HepG2 (cell line): ENCODE results near the gene CDK10. TPM values are rescaled to one million over a fixed set of nuclear protein-coding genes. Genes with fewer than 3 reads are reported as not detected.

ENCODE experiments used
- CAMTA2 ChIP-seq: sonication (generic); formaldehyde crosslinking; IDR thresholded peaks from 2 replicates; pipeline ENCODE4 v1.4.0; 2020; ENCODE audit warnings: mild to moderate bottlenecking, missing genetic modification reagents, borderline replicate concordance
- CENPBD1 ChIP-seq: sonication (generic); formaldehyde crosslinking; IDR thresholded peaks from 2 replicates; pipeline ENCODE4 v1.8.0; 2022; ENCODE audit warnings: missing genetic modification reagents, low read depth, mild to moderate bottlenecking, borderline replicate concordance
- DBP ChIP-seq: sonication (generic); formaldehyde crosslinking; IDR thresholded peaks from 2 replicates; pipeline ENCODE4 v1.4.0; 2020; ENCODE audit warnings: missing genetic modification reagents; ENCODE audit errors: not compliant biosample characterization
- DR1 ChIP-seq: sonication (generic); formaldehyde crosslinking; IDR thresholded peaks from 2 replicates; pipeline ENCODE4 v1.8.0; 2021; ENCODE audit warnings: mild to moderate bottlenecking, missing genetic modification reagents, inconsistent platforms
- FOXC1 ChIP-seq: sonication (generic); formaldehyde crosslinking; IDR thresholded peaks from 2 replicates; pipeline ENCODE4 v1.8.0; 2022; ENCODE audit warnings: mild to moderate bottlenecking, missing genetic modification reagents, borderline replicate concordance
- HDAC1 ChIP-seq: sonication (generic); formaldehyde crosslinking; IDR thresholded peaks from 2 replicates; pipeline ENCODE4 v1.5.1; 2020; ENCODE audit warnings: mild to moderate bottlenecking, missing genetic modification reagents
- MTF1 ChIP-seq: sonication (generic); formaldehyde crosslinking; IDR thresholded peaks from 2 replicates; pipeline ENCODE4 v1.5.0; 2020; ENCODE audit warnings: missing genetic modification reagents
- RARG ChIP-seq: sonication (generic); formaldehyde crosslinking; IDR thresholded peaks from 2 replicates; pipeline ENCODE4 v1.4.0; 2020; ENCODE audit warnings: low read depth, mild to moderate bottlenecking, missing genetic modification reagents
- RFX3 ChIP-seq: IDR thresholded peaks from 2 replicates; pipeline ENCODE4 v1.6.1; 2016; ENCODE audit warnings: missing biosample characterization, missing genetic modification reagents
- SAFB2 ChIP-seq: sonication (generic); formaldehyde crosslinking; IDR thresholded peaks from 2 replicates; pipeline ENCODE4 v1.5.1; 2020; ENCODE audit warnings: missing genetic modification reagents, low read depth, mild to moderate bottlenecking, borderline replicate concordance
- SOX13 ChIP-seq, 3 experiments: fragments of 450-650 bp in 1 of 3; sonication (generic) in 1 of 3; formaldehyde crosslinking in 1 of 3; IDR thresholded peaks in 2 of 3; conservative IDR thresholded peaks in 1 of 3; 2 replicates each; pipeline versions ENCODE4 v1.5.0 to v1.6.1; 2016 to 2020; ENCODE audit warnings: antibody characterized with exemption in 1 of 3, mild to moderate bottlenecking in 1 of 3, missing compliant biosample characterization in 1 of 3, missing genetic modification reagents in 1 of 3, moderate library complexity in 1 of 3
- ZNF124 ChIP-seq: sonication (generic); formaldehyde crosslinking; IDR thresholded peaks from 2 replicates; pipeline ENCODE4 v1.4.0; 2020; ENCODE audit warnings: missing genetic modification reagents
- ZNF256 ChIP-seq: sonication (generic); formaldehyde crosslinking; conservative IDR thresholded peaks from 2 replicates; pipeline ENCODE4 v1.4.0; 2020; ENCODE audit warnings: missing genetic modification reagents
- ZNF44 ChIP-seq: sonication (generic); formaldehyde crosslinking; IDR thresholded peaks from 2 replicates; pipeline ENCODE4 v1.5.1; 2020; ENCODE audit warnings: mild to moderate bottlenecking, missing genetic modification reagents
- ZNF644 ChIP-seq: IDR thresholded peaks from 2 replicates; pipeline ENCODE4 v1.6.1; 2016; ENCODE audit warnings: low read depth
- ZNF781 ChIP-seq: sonication (generic); formaldehyde crosslinking; IDR thresholded peaks from 2 replicates; pipeline ENCODE4 v1.5.1; 2020; ENCODE audit warnings: borderline replicate concordance, mild to moderate bottlenecking, missing genetic modification reagents; ENCODE audit errors: not compliant biosample characterization
- ZNF83 ChIP-seq: sonication (generic); formaldehyde crosslinking; IDR thresholded peaks from 2 replicates; pipeline ENCODE4 v1.4.0; 2020; ENCODE audit warnings: missing genetic modification reagents, mild to moderate bottlenecking, borderline replicate concordance
- polyA plus RNA-seq, 8 experiments: library from polyadenylated mRNA; depleted of rRNA in 3 of 8; stranded (reverse) in 7 of 8; unstranded in 1 of 8; fragments of >200 nt; fragmentation: Illumina TruSeq in 4 of 8; extraction: Trizol in 4 of 8; gene quantifications; 2 replicates each; pipeline versions ENCODE4 v1.2.1 to v1.2.3, GENCODE V29; 2011 to 2016; ENCODE audit warnings: low read depth in 4 of 8, missing spikeins in 1 of 8, mixed read lengths in 1 of 8; ENCODE audit not compliant: insufficient read depth in 1 of 8
- total RNA-seq, 5 experiments: library from RNA; depleted of rRNA; stranded (reverse); fragments of >200 nt; fragmentation: Illumina TruSeq; extraction: Trizol; gene quantifications; 2 replicates each; pipeline ENCODE4 v1.2.3, GENCODE V29; 2016; ENCODE audit warnings: low read depth in 1 of 5
- TF ChIP-seq, protein P1 (sequence below): sonication (generic); formaldehyde crosslinking; conservative IDR thresholded peaks from 2 replicates; pipeline ENCODE4 v1.4.0; 2020; ENCODE audit warnings: missing genetic modification reagents
- TF ChIP-seq, protein P2 (sequence below): IDR thresholded peaks from 2 replicates; pipeline ENCODE4 v1.6.1; 2012; ENCODE audit warnings: inconsistent platforms
- TF ChIP-seq, protein P3 (sequence below): sonication (generic); formaldehyde crosslinking; IDR thresholded peaks from 2 replicates; pipeline ENCODE4 v1.5.1; 2020; ENCODE audit warnings: missing genetic modification reagents, mild to moderate bottlenecking, borderline replicate concordance
- TF ChIP-seq, protein P4 (sequence below): IDR thresholded peaks from 2 replicates; pipeline ENCODE4 v1.6.1; 2016; ENCODE audit warnings: missing biosample characterization, missing genetic modification reagents, low read depth

Gene CDK10
- total and polyA plus RNA-seq, 2 of the 13 experiments (the other 11 are each of a cell fraction or from before 2014, with no cell fraction given), result 2.5 to 3.9 TPM

GRCh38 chr16:89693931-89694783 lies 7.7 kb downstream of the CDK10 start (continued):
- TF ChIP-seq MTF1 (CRISPR knock-in tag) (no peak), SOX13 (IDR thresholded peaks at IDR 0.05) (no peak), SOX13 (CRISPR knock-in tag; conservative IDR thresholded peaks at IDR 0.05 in 1 of 2, IDR thresholded peaks at IDR 0.05 in 1 of 2) (peak in 1 of 2 experiments; percentile 63; a peak in 2 of 4 replicates), ZNF781 (CRISPR knock-in tag) (no peak), FOXC1 (CRISPR knock-in tag) (no peak), RARG (CRISPR knock-in tag) (no peak), ZNF644 (CRISPR knock-in tag) (no peak), HDAC1 (CRISPR knock-in tag) (peak; percentile 87), ZNF124 (CRISPR knock-in tag) (no peak), DBP (no peak), ZNF256 (CRISPR knock-in tag) (no peak), CENPBD1 (CRISPR knock-in tag) (no peak; the same call in 1 of the 2 replicates), CAMTA2 (CRISPR knock-in tag) (no peak), ZNF83 (0 out of 2 replicates have a peak, but pooled peaks have one; percentile 1), ZNF44 (CRISPR knock-in tag) (no peak), DR1 (CRISPR knock-in tag) (no peak), SAFB2 (CRISPR knock-in tag) (no peak), RFX3 (CRISPR knock-in tag) (no peak)
- TF ChIP-seq, protein P1, sequence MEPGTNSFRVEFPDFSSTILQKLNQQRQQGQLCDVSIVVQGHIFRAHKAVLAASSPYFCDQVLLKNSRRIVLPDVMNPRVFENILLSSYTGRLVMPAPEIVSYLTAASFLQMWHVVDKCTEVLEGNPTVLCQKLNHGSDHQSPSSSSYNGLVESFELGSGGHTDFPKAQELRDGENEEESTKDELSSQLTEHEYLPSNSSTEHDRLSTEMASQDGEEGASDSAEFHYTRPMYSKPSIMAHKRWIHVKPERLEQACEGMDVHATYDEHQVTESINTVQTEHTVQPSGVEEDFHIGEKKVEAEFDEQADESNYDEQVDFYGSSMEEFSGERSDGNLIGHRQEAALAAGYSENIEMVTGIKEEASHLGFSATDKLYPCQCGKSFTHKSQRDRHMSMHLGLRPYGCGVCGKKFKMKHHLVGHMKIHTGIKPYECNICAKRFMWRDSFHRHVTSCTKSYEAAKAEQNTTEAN (CRISPR knock-in tag), result no peak
- TF ChIP-seq, protein P2, sequence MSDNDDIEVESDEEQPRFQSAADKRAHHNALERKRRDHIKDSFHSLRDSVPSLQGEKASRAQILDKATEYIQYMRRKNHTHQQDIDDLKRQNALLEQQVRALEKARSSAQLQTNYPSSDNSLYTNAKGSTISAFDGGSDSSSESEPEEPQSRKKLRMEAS, result peak; percentile 61; the same call in 1 of the 2 replicates
- TF ChIP-seq, protein P3, sequence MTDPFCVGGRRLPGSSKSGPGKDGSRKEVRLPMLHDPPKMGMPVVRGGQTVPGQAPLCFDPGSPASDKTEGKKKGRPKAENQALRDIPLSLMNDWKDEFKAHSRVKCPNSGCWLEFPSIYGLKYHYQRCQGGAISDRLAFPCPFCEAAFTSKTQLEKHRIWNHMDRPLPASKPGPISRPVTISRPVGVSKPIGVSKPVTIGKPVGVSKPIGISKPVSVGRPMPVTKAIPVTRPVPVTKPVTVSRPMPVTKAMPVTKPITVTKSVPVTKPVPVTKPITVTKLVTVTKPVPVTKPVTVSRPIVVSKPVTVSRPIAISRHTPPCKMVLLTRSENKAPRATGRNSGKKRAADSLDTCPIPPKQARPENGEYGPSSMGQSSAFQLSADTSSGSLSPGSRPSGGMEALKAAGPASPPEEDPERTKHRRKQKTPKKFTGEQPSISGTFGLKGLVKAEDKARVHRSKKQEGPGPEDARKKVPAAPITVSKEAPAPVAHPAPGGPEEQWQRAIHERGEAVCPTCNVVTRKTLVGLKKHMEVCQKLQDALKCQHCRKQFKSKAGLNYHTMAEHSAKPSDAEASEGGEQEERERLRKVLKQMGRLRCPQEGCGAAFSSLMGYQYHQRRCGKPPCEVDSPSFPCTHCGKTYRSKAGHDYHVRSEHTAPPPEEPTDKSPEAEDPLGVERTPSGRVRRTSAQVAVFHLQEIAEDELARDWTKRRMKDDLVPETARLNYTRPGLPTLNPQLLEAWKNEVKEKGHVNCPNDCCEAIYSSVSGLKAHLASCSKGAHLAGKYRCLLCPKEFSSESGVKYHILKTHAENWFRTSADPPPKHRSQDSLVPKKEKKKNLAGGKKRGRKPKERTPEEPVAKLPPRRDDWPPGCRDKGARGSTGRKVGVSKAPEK, result no peak
- TF ChIP-seq, protein P4, sequence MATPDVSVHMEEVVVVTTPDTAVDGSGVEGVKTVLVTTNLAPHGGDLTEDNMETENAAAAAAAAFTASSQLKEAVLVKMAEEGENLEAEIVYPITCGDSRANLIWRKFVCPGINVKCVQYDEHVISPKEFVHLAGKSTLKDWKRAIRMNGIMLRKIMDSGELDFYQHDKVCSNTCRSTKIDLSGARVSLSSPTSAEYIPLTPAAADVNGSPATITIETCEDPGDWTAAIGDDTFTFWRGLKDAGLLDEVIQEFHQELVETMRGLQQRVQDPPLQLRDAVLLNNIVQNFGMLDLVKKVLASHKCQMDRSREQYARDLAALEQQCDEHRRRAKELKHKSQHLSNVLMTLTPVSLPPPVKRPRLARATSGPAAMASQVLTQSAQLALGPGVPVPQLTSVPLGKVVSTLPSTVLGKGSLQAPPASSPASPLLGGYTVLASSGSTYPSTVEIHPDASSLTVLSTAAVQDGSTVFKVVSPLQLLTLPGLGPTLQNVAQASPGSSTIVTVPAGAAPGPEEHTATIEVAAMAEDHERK (CRISPR knock-in tag), result no peak
